Esophagus squamous epithelium (tissue), 4 donors: ENCODE results near the gene TECPR2.

Experiments
- POLR2A ChIP-seq, 4 donors: fragments of 450-650 bp; IDR thresholded peaks; one replicate each; pipeline ENCODE4 v1.6.1; 2017; ENCODE audit warnings: antibody characterized with exemption in 4 of 4, mild to moderate bottlenecking in 4 of 4, moderate library complexity in 3 of 4
- TF ChIP-seq, protein P1 (sequence below), 6 experiments: fragments of 450-650 bp in 4 of 6; fragments of 200-600 bp in 2 of 6; sonication (generic) in 2 of 6; IDR thresholded peaks; one replicate each; pipeline ENCODE4 v1.5.1; 2016 to 2019; ENCODE audit warnings: antibody characterized with exemption in 6 of 6, mild to moderate bottlenecking in 4 of 6, moderate library complexity in 4 of 6

- TF ChIP-seq POLR2A (IDR thresholded peaks at IDR 0.05) = no peak
- TF ChIP-seq, protein P1, sequence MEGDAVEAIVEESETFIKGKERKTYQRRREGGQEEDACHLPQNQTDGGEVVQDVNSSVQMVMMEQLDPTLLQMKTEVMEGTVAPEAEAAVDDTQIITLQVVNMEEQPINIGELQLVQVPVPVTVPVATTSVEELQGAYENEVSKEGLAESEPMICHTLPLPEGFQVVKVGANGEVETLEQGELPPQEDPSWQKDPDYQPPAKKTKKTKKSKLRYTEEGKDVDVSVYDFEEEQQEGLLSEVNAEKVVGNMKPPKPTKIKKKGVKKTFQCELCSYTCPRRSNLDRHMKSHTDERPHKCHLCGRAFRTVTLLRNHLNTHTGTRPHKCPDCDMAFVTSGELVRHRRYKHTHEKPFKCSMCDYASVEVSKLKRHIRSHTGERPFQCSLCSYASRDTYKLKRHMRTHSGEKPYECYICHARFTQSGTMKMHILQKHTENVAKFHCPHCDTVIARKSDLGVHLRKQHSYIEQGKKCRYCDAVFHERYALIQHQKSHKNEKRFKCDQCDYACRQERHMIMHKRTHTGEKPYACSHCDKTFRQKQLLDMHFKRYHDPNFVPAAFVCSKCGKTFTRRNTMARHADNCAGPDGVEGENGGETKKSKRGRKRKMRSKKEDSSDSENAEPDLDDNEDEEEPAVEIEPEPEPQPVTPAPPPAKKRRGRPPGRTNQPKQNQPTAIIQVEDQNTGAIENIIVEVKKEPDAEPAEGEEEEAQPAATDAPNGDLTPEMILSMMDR (IDR thresholded peaks at IDR 0.05) = no peak
Observed at GRCh38 chr14:102424923-102425322, 62.2 kb downstream of the TECPR2 start.
